PC-3 (cell line): ENCODE data around the gene TM4SF4. TPM values are rescaled to one million over a fixed set of nuclear protein-coding genes. Genes with fewer than 3 reads are reported as not detected.

Experiments
- ATAC-seq: fragments of 200-7000 bp; cut with Tn5 transposase; 2 replicates; pipeline ENCODE4 v1.9.1; 2020; ENCODE audit warnings: mild to moderate bottlenecking, moderate library complexity
- BruUV-seq: library from RNA; stranded (reverse); fragments of 400-500 nt; replicated peaks from 2 replicates; lab custom pipeline; 2021; lab: Mats Ljungman, UMichigan
- CTCF ChIA-PET: fragments of 300-600 bp; sonication (Branson Sonifier 250); formaldehyde crosslinking; loops from one replicate; lab custom pipeline; 2022; ENCODE audit warnings: antibody characterized with exemption; lab: Charles Lee
- POLR2A ChIA-PET: fragments of 300-600 bp; sonication (Branson Sonifier 250); formaldehyde crosslinking; loops from one replicate; lab custom pipeline; 2022; ENCODE audit warnings: antibody characterized with exemption; ENCODE audit not compliant: unreplicated experiment; lab: Charles Lee
- DNase-seq: peaks from one replicate; pipeline ENCODE4 v3.0.0-alpha.2; 2015
- H2AFZ ChIP-seq: fragments of 300-600 bp; sonication (generic); 2 replicates; pipeline ENCODE4 v1.6.0; 2016; ENCODE audit warnings: antibody characterized with exemption, low read length
- H3F3A ChIP-seq: fragments of 300-600 bp; sonication (generic); one replicate; pipeline ENCODE4 v1.6.0; 2017; ENCODE audit warnings: antibody characterized with exemption, low read length, control low read depth, mild to moderate bottlenecking; ENCODE audit not compliant: unreplicated experiment
- H3K27ac ChIP-seq: fragments of 300-600 bp; sonication (generic); 2 replicates; pipeline ENCODE4 v1.5.1; 2016; ENCODE audit warnings: mild to moderate bottlenecking, low read length
- H3K27me3 ChIP-seq: fragments of 300-600 bp; sonication (generic); 2 replicates; pipeline ENCODE4 v1.6.1; 2016; ENCODE audit warnings: low read length, mixed read lengths
- H3K36me3 ChIP-seq: fragments of 300-600 bp; sonication (generic); 2 replicates; pipeline ENCODE4 v1.6.1; 2016; ENCODE audit warnings: low read depth, mixed run types, low read length, mixed read lengths
- H3K4me1 ChIP-seq: fragments of 300-600 bp; sonication (generic); 2 replicates; pipeline ENCODE4 v1.5.1; 2016; ENCODE audit warnings: low read length; ENCODE audit not compliant: insufficient read depth
- H3K4me2 ChIP-seq: fragments of 300-600 bp; sonication (generic); 2 replicates; pipeline ENCODE4 v1.6.0; 2016; ENCODE audit warnings: low read length
- H3K4me3 ChIP-seq: fragments of 300-600 bp; sonication (generic); 2 replicates; pipeline ENCODE4 v1.5.1; 2016; ENCODE audit warnings: mild to moderate bottlenecking, low read length, mixed read lengths
- H3K79me2 ChIP-seq: fragments of 300-600 bp; sonication (generic); 2 replicates; pipeline ENCODE4 v1.6.1; 2017; ENCODE audit warnings: low read length, mixed read lengths
- H3K9ac ChIP-seq: fragments of 300-600 bp; sonication (generic); 2 replicates; pipeline ENCODE4 v1.6.0; 2016; ENCODE audit warnings: mild to moderate bottlenecking, low read length
- H3K9me2 ChIP-seq: fragments of 300-600 bp; sonication (generic); replicated peaks from 2 replicates; pipeline ENCODE4 v1.6.1; 2016; ENCODE audit warnings: mixed run types, low read length, mixed read lengths
- H3K9me3 ChIP-seq: fragments of 300-600 bp; sonication (generic); 2 replicates; pipeline ENCODE4 v1.6.1; 2016; ENCODE audit warnings: low read length, mixed read lengths
- H4K20me1 ChIP-seq: fragments of 300-600 bp; sonication (generic); 2 replicates; pipeline ENCODE4 v1.6.1; 2016; ENCODE audit warnings: low read length, mixed read lengths
- CTCF ChIP-seq: fragments of 300-600 bp; sonication (generic); conservative IDR thresholded peaks from 2 replicates; pipeline ENCODE4 v1.5.1; 2017; ENCODE audit warnings: antibody characterized with exemption, low read depth, mild to moderate bottlenecking, low read length
- EZH2 ChIP-seq: fragments of 300-600 bp; sonication (generic); IDR thresholded peaks from one replicate; pipeline ENCODE4 v1.6.1; 2017; ENCODE audit warnings: antibody characterized with exemption, mild to moderate bottlenecking, low read length; ENCODE audit not compliant: unreplicated experiment
- EZH2phosphoT487 ChIP-seq: fragments of 300-600 bp; sonication (generic); IDR thresholded peaks from 2 replicates; pipeline ENCODE4 v1.6.1; 2018; ENCODE audit warnings: mild to moderate bottlenecking, antibody characterized with exemption, low read length, borderline replicate concordance
- intact Hi-C: fragments of 100-400 bp; cut with micrococcal nuclease; formaldehyde crosslinking; loops from 2 replicates; pipeline ENCODE4 v1.9.0; 2023
- total RNA-seq: library from RNA; depleted of rRNA; stranded (reverse); fragments of >200 nt; gene quantifications from 2 replicates; pipeline ENCODE4 v1.2.3, GENCODE V29; 2014

TM4SF4 gene
- total RNA-seq, 1 experiment from 2014 or later, result 0.40 TPM

GRCh38 chr3:149459491-149460059, 14.9 kb upstream of the TM4SF4 start:
- Histone ChIP-seq H3K4me2 (no peak overlapping the region), H2AFZ (no peak overlapping the region), H3K79me2 (no peaks in the 10 kb centered on the region), H3K4me3 (no peak overlapping the region), H4K20me1 (no peaks in the 10 kb centered on the region), H3K9ac (no peak overlapping the region), H3K36me3 (no peaks in the 10 kb centered on the region), H3K9me2 (no peaks in the 10 kb centered on the region), H3F3A (no peaks in the 10 kb centered on the region), H3K27ac (no peak overlapping the region), H3K9me3 (no peaks in the 10 kb centered on the region), H3K27me3 (no peaks in the 10 kb centered on the region), H3K4me1 (no peaks in the 10 kb centered on the region)
- no TSS peak for BruUV-seq
- intact Hi-C loops, result no loop called here
- DNase-seq (no peak), ATAC-seq (no peak)
- CTCF ChIA-PET, result no interaction called here
- TF ChIP-seq CTCF (no peak), EZH2phosphoT487 (no peak), EZH2 (no peak)
- POLR2A ChIA-PET, result no interaction called here

- Histone ChIP-seq H3F3A (no peaks in the 10 kb centered on the region), H3K4me2 (no peak overlapping the region), H3K79me2 (no peaks in the 10 kb centered on the region), H3K9me3 (no peaks in the 10 kb centered on the region), H3K27ac (no peak overlapping the region), H4K20me1 (no peaks in the 10 kb centered on the region), H3K9ac (no peak overlapping the region), H3K27me3 (no peaks in the 10 kb centered on the region), H3K4me1 (no peaks in the 10 kb centered on the region), H3K36me3 (no peaks in the 10 kb centered on the region), H3K9me2 (no peaks in the 10 kb centered on the region), H3K4me3 (no peak overlapping the region), H2AFZ (no peak overlapping the region)
- POLR2A ChIA-PET, result no interaction called here
- CTCF ChIA-PET, result no interaction called here
- DNase-seq (no peak), ATAC-seq (no peak)
- BruUV-seq, result no TSS peak
- intact Hi-C loops, result no loop called here
- TF ChIP-seq EZH2phosphoT487, result no peak
- TF ChIP-seq CTCF, result no peak
- no peak for TF ChIP-seq EZH2
Observed at GRCh38 chr3:149460117-149460516, 14.4 kb upstream of the TM4SF4 start.

GRCh38 chr3:149462051-149462450, 12.4 kb upstream of the TM4SF4 start:
- no peak overlapping the region for H2AFZ ChIP-seq
- no TSS peak for BruUV-seq
- H3K9me2 ChIP-seq, result no peaks in the 10 kb centered on the region
- no peak overlapping the region for H3K27ac ChIP-seq
- H3K4me3 ChIP-seq, result no peak overlapping the region
- no peaks in the 10 kb centered on the region for H3K36me3 ChIP-seq
- no peak overlapping the region for H3K4me2 ChIP-seq
- intact Hi-C loops, result no loop called here
- H3F3A ChIP-seq, result no peaks in the 10 kb centered on the region
- peaks cover 9% of the 10 kb centered on the region; the same call in 1 of the 2 replicates for H3K4me1 ChIP-seq
- no peaks in the 10 kb centered on the region for H3K27me3 ChIP-seq
- TF ChIP-seq EZH2phosphoT487 (no peak), EZH2 (no peak), CTCF (no peak)
- no peak overlapping the region for H3K9ac ChIP-seq
- no peaks in the 10 kb centered on the region for H4K20me1 ChIP-seq
- no peaks in the 10 kb centered on the region for H3K79me2 ChIP-seq
- no peak for ATAC-seq
- ChIA-PET POLR2A (no interaction called here), CTCF (no interaction called here)
- no peaks in the 10 kb centered on the region for H3K9me3 ChIP-seq
- DNase-seq, result no peak
